PC-3 (cell line): ENCODE data around the gene ENAH. TPM values are rescaled to one million over a fixed set of nuclear protein-coding genes. Genes with fewer than 3 reads are reported as not detected.

Source experiments
- ATAC-seq: fragments of 200-7000 bp; cut with Tn5 transposase; 2 replicates; pipeline ENCODE4 v1.9.1; 2020; ENCODE audit warnings: mild to moderate bottlenecking, moderate library complexity
- BruUV-seq: library from RNA; stranded (reverse); fragments of 400-500 nt; replicated peaks from 2 replicates; lab custom pipeline; 2021; lab: Mats Ljungman, UMichigan
- CTCF ChIA-PET: fragments of 300-600 bp; sonication (Branson Sonifier 250); formaldehyde crosslinking; loops from one replicate; lab custom pipeline; 2022; ENCODE audit warnings: antibody characterized with exemption; lab: Charles Lee
- POLR2A ChIA-PET: fragments of 300-600 bp; sonication (Branson Sonifier 250); formaldehyde crosslinking; loops from one replicate; lab custom pipeline; 2022; ENCODE audit warnings: antibody characterized with exemption; ENCODE audit not compliant: unreplicated experiment; lab: Charles Lee
- DNase-seq: peaks from one replicate; pipeline ENCODE4 v3.0.0-alpha.2; 2015
- H2AFZ ChIP-seq: fragments of 300-600 bp; sonication (generic); 2 replicates; pipeline ENCODE4 v1.6.0; 2016; ENCODE audit warnings: antibody characterized with exemption, low read length
- H3F3A ChIP-seq: fragments of 300-600 bp; sonication (generic); one replicate; pipeline ENCODE4 v1.6.0; 2017; ENCODE audit warnings: antibody characterized with exemption, low read length, control low read depth, mild to moderate bottlenecking; ENCODE audit not compliant: unreplicated experiment
- H3K27ac ChIP-seq: fragments of 300-600 bp; sonication (generic); 2 replicates; pipeline ENCODE4 v1.5.1; 2016; ENCODE audit warnings: mild to moderate bottlenecking, low read length
- H3K27me3 ChIP-seq: fragments of 300-600 bp; sonication (generic); 2 replicates; pipeline ENCODE4 v1.6.1; 2016; ENCODE audit warnings: low read length, mixed read lengths
- H3K36me3 ChIP-seq: fragments of 300-600 bp; sonication (generic); 2 replicates; pipeline ENCODE4 v1.6.1; 2016; ENCODE audit warnings: low read depth, mixed run types, low read length, mixed read lengths
- H3K4me1 ChIP-seq: fragments of 300-600 bp; sonication (generic); 2 replicates; pipeline ENCODE4 v1.5.1; 2016; ENCODE audit warnings: low read length; ENCODE audit not compliant: insufficient read depth
- H3K4me2 ChIP-seq: fragments of 300-600 bp; sonication (generic); 2 replicates; pipeline ENCODE4 v1.6.0; 2016; ENCODE audit warnings: low read length
- H3K4me3 ChIP-seq: fragments of 300-600 bp; sonication (generic); 2 replicates; pipeline ENCODE4 v1.5.1; 2016; ENCODE audit warnings: mild to moderate bottlenecking, low read length, mixed read lengths
- H3K79me2 ChIP-seq: fragments of 300-600 bp; sonication (generic); 2 replicates; pipeline ENCODE4 v1.6.1; 2017; ENCODE audit warnings: low read length, mixed read lengths
- H3K9ac ChIP-seq: fragments of 300-600 bp; sonication (generic); 2 replicates; pipeline ENCODE4 v1.6.0; 2016; ENCODE audit warnings: mild to moderate bottlenecking, low read length
- H3K9me2 ChIP-seq: fragments of 300-600 bp; sonication (generic); replicated peaks from 2 replicates; pipeline ENCODE4 v1.6.1; 2016; ENCODE audit warnings: mixed run types, low read length, mixed read lengths
- H3K9me3 ChIP-seq: fragments of 300-600 bp; sonication (generic); 2 replicates; pipeline ENCODE4 v1.6.1; 2016; ENCODE audit warnings: low read length, mixed read lengths
- H4K20me1 ChIP-seq: fragments of 300-600 bp; sonication (generic); 2 replicates; pipeline ENCODE4 v1.6.1; 2016; ENCODE audit warnings: low read length, mixed read lengths
- EZH2 ChIP-seq: fragments of 300-600 bp; sonication (generic); IDR thresholded peaks from one replicate; pipeline ENCODE4 v1.6.1; 2017; ENCODE audit warnings: antibody characterized with exemption, mild to moderate bottlenecking, low read length; ENCODE audit not compliant: unreplicated experiment
- EZH2phosphoT487 ChIP-seq: fragments of 300-600 bp; sonication (generic); IDR thresholded peaks from 2 replicates; pipeline ENCODE4 v1.6.1; 2018; ENCODE audit warnings: mild to moderate bottlenecking, antibody characterized with exemption, low read length, borderline replicate concordance
- intact Hi-C: fragments of 100-400 bp; cut with micrococcal nuclease; formaldehyde crosslinking; loops from 2 replicates; pipeline ENCODE4 v1.9.0; 2023
- total RNA-seq: library from RNA; depleted of rRNA; stranded (reverse); fragments of >200 nt; gene quantifications from 2 replicates; pipeline ENCODE4 v1.2.3, GENCODE V29; 2014
- TF ChIP-seq, protein P1 (sequence below): fragments of 300-600 bp; sonication (generic); conservative IDR thresholded peaks from 2 replicates; pipeline ENCODE4 v1.5.1; 2017; ENCODE audit warnings: antibody characterized with exemption, low read depth, mild to moderate bottlenecking, low read length

Gene ENAH
- total RNA-seq, 1 experiment from 2014 or later = 96.6 TPM

DNA sequence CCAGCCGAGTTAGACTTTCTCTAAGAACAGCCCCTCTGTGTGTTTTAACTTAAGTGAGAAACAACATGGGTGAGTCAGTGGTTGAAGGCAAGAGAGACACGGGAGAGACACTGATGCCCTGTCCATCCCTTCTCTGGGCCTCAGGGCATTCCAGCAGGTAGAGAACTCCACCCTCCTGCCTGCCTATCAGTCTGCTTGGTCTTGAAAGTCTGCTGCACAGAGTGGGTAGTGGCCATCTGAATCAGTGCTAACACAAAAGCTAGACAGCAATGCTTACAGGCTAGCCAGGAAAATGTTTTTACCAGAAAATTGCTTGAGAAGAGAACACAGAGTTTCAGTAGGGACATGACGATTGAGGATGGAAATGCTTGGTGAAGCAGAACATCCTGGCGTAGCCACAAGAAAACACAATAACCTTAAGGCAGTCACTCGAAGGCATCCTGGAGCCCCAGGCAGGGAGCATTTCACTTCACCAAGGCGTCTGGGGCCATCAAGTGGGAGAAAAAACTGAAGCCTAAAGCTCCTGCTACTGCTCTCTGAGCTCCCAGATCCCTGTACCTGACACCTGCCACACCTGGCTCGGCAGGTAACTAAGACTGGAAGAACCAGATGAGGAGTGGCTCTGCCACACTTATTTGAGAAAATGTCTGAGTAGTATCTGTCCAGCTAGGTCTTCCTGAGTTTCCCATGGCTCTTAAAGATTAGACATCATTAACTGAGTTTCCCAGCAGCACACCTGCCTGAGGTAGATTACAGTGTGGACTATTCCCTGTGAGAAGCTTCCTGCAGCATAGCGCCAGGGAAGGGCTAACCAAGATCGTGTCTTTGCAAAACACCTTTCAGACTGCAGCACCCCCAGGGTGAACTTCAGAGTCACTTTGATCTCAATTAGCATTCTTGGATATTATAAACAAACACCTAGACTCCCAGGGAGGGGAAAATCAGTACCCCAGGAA, 207.0 kb downstream of the ENAH start:
- peak; percentile 13; the same call in 1 of the 2 replicates for ATAC-seq
- TF ChIP-seq EZH2 (no peak), EZH2phosphoT487 (no peak)
- TF ChIP-seq, protein P1, sequence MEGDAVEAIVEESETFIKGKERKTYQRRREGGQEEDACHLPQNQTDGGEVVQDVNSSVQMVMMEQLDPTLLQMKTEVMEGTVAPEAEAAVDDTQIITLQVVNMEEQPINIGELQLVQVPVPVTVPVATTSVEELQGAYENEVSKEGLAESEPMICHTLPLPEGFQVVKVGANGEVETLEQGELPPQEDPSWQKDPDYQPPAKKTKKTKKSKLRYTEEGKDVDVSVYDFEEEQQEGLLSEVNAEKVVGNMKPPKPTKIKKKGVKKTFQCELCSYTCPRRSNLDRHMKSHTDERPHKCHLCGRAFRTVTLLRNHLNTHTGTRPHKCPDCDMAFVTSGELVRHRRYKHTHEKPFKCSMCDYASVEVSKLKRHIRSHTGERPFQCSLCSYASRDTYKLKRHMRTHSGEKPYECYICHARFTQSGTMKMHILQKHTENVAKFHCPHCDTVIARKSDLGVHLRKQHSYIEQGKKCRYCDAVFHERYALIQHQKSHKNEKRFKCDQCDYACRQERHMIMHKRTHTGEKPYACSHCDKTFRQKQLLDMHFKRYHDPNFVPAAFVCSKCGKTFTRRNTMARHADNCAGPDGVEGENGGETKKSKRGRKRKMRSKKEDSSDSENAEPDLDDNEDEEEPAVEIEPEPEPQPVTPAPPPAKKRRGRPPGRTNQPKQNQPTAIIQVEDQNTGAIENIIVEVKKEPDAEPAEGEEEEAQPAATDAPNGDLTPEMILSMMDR = no peak
- H4K20me1 ChIP-seq = no peaks in the 10 kb centered on the region
- intact Hi-C loops = no loop called here
- peak; percentile 71 for DNase-seq
- H3K79me2 ChIP-seq = no peaks in the 10 kb centered on the region
- no peaks in the 10 kb centered on the region for H3K36me3 ChIP-seq
- H2AFZ ChIP-seq = no peak overlapping the region
- H3K4me2 ChIP-seq = peak overlapping the region; percentile 51
- peak overlapping the region; percentile 22 for H3K27ac ChIP-seq
- H3K27me3 ChIP-seq = no peaks in the 10 kb centered on the region
- POLR2A ChIA-PET = interaction anchor here (0.6 to 1.3 kb wide), 2 partner anchors 15 to 679 kb away, joined by 4 to 5 read pairs; no protein-coding TSS in a partner anchor
- no peaks in the 10 kb centered on the region for H3F3A ChIP-seq
- no peak overlapping the region for H3K4me3 ChIP-seq
- BruUV-seq = no TSS peak
- no peaks in the 10 kb centered on the region for H3K9me3 ChIP-seq
- H3K4me1 ChIP-seq = peaks cover 44% of the 10 kb centered on the region
- H3K9ac ChIP-seq = no peak overlapping the region
- CTCF ChIA-PET = interaction anchor here (0.5 kb wide), 2 partner anchors 203 to 245 kb away, joined by 3 to 8 read pairs; no protein-coding TSS in a partner anchor
- no peaks in the 10 kb centered on the region for H3K9me2 ChIP-seq

DNA sequence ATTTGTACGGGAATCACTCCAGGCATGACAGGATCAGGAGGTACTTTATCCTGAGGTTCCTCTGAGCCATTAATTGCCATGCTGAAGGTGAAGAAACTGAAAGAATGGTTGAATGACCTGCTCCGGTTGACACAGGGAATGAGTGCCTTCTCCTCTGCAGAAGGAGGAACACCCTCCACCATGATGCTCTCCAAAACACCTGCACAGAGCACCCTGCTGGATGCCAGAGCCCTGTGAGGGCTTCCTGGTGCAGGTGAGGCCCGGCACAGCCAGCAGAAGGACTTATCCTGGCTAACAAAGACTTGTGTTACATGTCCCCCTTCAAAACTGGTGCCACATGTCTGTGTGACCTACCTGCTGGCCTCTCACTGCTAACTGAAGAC, 210.8 kb downstream of the ENAH start:
- Histone ChIP-seq H2AFZ (no peak overlapping the region), H3K27me3 (no peaks in the 10 kb centered on the region), H3K4me2 (no peak overlapping the region), H3K36me3 (no peaks in the 10 kb centered on the region), H3K27ac (no peak overlapping the region), H3K79me2 (no peaks in the 10 kb centered on the region), H3K9me2 (no peaks in the 10 kb centered on the region), H3K4me3 (no peak overlapping the region), H3F3A (no peaks in the 10 kb centered on the region), H3K4me1 (peaks cover 21% of the 10 kb centered on the region), H3K9ac (no peak overlapping the region), H3K9me3 (no peaks in the 10 kb centered on the region), H4K20me1 (no peaks in the 10 kb centered on the region)
- intact Hi-C loops = no loop called here
- no peak for DNase-seq
- no TSS peak for BruUV-seq
- ChIA-PET CTCF (no interaction called here), POLR2A (no interaction called here)
- TF ChIP-seq, protein P1 = no peak
- TF ChIP-seq EZH2phosphoT487 = no peak
- no peak for TF ChIP-seq EZH2
- ATAC-seq = no peak
